Iris pigment epithelial cell (primary cell): ENCODE measurements around the gene RNF26.
A peak's percentile ranks its signal among the peaks of the same experiment; 100 is the strongest.

Experiments used
- DNase-seq: peaks from one replicate; pipeline ENCODE4 v3.0.0-alpha.2; 2011; ENCODE audit warnings: low read depth

Gene RNF26

DNA sequence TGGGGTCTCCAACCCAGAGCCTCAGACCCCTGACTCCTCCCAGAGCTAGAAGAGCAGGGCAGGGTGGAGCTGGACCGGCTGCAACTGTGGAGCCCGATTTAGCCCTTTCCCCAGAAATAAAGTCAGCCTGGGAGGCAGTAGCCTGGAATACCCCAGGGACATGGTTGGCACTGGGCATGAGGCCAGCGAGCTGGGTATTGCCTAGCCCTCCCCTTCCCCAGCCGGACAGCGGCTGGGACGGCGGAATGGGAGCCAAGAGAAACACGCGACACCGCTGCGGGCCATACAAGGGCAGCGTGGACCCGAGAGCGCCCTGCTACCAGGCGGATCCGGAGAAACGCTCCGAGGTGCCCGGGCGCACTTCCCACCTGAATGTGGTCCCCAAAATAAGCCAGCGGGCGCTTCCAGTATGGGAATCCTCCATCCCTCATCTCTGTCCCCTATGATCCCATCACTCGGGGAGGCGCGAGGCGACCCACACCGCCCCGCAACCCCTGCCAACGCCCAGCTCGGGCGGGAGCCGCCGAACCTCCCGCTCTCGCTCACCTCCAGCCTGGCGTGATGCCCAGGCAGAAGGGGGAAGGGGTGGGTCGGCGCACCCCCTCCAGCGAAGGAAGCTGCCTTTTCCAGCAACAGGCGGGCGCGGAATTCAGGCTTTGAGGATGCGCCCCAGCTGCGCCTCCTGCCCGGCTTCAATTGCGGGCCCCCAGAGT, 18.2 kb upstream of the RNF26 start:
- DNase-seq: no peak

DNA sequence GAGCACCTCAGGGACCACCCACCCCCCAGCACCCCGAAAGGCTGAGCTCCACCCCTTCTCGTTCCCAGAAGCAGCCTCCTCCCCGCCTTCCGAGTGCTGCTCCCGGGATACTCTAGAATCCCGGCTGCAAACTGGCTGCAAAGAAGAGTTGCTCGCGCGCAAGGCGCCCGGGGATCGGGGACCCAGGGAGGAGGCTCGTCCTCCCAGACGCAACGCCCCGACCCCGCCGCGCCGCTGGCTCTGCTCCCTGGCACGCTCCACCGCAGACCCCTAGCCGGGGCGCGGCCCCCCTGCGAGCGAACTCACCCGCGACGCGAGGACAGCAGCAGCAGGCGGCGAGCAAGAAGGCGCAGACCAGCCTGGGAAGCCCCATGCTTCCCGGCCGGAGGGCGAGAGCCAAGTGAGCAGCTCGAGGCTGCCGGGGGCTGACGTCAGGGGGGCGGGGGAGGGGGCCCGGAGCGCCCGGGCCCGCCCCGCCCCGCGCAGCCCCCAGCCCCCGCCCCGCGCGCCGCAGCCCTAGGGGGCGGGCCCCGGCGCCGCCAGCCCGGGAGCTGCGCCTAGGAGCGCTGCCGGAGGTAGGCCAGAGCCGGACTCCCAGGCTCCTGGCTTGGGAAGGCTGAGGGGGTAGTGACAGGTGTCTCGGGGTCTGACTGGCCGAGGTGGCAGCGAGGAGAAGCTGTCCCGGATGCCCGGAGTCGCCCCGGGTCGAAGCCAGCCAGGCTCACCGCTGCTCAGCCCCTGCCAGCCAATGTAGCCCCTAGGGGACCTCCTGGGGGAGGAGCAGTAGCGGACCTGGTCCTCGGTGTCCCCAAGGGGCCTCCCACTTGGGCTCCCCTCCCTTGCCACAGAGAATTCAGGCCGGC, 17.4 kb upstream of the RNF26 start, which contains the start of gene MCAM:
MCAM (minus strand) TSS at position 402 of the 863 bp plus-strand sequence; CDS start at position 373, 29 bp downstream.
- DNase-seq: peak; percentile 52

DNA sequence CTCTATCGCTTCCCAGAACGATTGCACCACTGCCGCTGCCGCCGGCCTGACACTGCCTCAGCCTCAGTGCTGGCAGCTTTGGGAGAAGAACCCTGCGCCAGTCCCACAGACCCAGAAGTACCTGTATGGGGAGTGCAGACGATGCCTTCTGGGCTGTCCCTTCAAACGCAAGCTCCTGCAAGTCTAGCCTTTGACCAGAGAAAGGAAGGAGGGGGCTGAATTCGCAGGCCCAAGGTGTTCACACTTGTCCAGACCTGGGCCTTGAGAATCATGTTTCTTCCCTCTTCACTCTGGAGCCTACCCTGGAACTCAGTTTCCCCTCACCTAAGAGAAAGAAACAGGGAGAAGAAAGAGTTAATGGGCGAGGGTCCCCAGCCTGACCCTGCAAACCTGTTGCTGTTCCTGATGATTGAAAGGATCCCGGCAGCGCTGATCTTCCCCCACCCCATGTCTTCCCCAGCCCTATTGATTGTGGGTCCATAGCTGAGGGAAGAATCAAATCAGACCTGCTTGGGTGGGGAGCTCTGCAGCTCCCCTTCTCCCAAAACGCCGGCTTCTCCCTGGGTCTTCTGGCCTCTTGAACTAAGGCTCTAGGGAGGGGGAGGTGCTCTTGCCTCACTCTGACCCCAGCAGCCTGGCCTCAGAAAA, 16.6 kb upstream of the RNF26 start:
- no peak for DNase-seq

- peak; percentile 89 for DNase-seq
Measured at GRCh38 chr11:119318240-119319135, 15.8 kb upstream of the RNF26 start.

GRCh38 chr11:119319136-119319699, 15.1 kb upstream of the RNF26 start:
- DNase-seq: no peak

GRCh38 chr11:119319700-119320239, 14.6 kb upstream of the RNF26 start:
- no peak for DNase-seq

DNA sequence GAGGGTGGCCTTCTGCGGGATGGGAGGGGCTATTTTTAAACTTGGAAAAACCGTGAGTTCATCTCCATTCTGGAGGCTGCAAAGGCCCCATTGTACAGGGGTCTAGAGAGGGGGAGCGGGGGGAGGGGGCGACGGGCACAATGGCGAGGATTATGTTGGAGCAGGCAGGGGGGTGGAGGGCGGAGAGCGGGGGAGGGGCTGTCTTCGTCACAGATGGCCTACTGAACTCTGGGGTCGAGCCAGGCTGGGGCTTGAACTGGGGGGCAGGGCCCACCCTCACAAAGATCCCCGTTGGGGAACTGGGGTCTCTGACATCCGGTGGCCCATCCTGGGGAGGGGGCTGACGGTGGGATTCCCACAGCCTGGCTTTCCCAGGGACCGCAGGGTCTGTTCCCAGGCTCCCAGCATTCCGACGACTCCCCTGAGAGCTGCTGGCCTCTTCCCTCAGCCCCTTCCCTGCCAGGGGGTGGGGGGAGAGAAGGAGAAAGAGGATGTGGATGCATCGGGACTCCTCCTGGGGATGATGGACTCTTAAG, 14.0 kb upstream of the RNF26 start:
- no peak for DNase-seq

DNA sequence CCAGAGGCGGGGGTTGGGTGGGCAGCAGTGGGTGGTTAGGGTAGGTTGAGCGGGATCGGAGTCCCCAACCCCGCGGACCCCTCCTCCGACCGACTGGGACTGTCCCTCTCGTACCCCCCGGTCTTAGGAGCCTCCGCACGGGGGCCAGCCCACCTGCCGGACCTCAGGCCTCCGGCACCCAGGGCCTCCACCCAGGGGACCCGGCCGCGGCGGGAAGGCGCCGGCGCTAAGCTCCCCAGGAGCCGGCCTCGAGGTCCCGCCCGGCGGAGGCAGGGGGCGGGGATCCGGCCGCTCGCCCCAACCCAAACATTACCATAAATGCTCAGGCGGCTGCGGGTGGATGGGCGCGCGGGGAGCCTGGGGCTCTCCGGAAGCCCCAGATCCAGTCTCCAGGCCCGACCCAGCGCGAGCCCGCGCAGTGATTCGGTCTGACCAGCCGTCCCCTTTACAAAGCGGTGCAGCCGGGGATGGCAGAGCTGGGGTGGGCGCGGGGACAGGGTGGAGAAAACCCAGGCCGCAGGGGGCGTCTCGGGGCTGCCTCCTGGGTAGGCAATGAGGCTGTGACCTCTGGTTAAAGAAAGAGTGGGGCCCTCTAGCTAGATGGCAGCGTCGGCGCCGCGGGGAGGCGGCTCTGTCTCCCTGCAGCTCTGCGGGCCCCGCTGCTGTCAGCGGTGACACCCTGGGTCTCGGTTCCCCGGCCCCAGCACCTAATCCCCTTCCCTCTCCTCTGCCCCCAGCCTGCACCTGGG, 13.4 kb upstream of the RNF26 start:
- DNase-seq: peak; percentile 86

DNA sequence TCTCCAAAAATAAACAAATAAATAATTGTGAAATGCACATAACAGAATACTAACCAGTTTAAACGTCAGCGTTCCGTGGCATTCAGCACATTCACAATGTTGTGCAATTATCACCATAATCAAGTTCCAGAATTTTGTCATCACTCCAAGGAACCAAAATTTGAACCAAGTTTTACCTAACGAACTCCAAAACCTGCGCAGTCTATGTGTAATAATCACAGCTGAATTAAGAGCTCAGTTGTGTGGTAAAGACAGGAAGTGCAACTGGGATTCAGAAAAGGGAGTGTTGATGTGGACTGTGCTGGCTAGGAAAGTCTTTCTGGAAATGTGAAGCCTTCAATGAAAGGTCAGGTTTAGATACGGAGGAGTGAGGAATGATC, 12.0 kb upstream of the RNF26 start:
- no peak for DNase-seq

DNA sequence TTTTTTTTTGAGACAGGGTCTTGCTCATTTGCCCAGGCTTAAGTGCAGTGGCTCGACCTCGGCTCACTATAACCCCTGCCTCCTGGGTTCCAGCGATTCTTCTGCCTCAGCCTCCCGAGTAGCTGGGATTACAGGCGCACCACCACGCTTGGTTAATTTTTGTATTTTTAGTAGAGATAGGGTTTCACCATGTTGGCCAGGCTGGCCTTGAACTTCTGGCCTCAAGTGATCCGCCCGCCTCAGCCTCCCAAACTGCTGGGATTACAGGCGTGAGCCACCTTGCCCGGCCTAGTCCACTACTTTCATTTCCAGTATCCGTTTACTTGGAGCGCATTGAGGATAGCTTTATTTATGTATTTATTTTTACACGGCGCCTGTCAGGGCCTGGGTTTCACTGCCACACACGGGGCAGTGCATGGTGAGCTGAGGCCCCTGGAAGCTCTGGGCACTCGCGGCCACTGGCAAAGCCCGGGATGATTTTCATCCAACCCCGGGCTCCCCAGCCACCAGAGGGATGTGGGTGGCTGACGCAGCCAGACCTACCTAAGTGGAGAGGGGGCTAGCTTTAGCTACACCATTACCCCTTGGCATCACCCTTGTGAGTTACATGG, 11.3 kb upstream of the RNF26 start:
- no peak for DNase-seq

- DNase-seq: peak; percentile 58
Measured at GRCh38 chr11:119323532-119324033, 10.7 kb upstream of the RNF26 start.

DNA sequence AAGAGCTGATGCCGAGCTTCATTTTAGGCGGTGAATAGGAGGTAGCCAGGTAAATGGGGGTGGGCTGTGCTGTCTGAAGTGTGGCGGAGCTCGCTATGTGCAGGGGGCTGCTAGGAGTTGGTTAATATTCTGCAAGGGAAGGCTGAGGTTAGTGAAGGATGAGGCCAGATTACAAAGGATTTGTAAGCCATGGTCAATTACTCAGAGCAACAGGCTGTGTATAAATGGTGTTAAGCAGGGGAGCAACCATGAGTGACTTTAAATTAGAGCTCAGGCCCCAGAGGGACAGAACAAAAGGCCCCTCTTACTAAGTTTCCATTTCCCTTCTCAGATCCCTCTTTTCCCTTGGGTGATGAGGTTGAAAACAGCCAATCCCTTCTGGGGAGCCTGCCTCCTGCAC, 10.1 kb upstream of the RNF26 start:
- DNase-seq: no peak

GRCh38 chr11:119329320-119329719, 5.0 kb upstream of the RNF26 start:
- no peak for DNase-seq

DNA sequence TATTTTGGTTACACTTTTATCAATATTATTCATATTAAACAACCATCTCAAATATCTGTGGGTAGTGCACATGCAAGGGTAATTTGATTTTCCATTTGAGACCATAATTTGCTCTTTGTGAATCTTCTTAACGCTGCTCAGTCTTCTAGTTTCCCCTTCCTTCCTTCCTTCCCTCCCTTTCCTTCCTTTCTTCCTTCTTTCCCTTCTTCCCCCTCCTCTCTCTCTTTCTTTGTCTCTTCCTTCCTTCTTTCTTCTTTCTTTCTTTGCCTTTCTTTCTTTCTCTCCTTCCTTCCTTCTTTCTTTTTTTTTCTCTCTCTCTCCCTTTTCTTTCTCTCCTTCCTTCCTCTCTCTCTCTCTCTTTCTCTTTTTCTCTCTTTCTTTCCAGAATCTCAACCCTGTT, 4.1 kb upstream of the RNF26 start:
- DNase-seq: no peak

GRCh38 chr11:119332111-119332765, 2.1 kb upstream of the RNF26 start:
- no peak for DNase-seq

- DNase-seq: no peak
Measured at GRCh38 chr11:119335091-119335654, 846 bp downstream of the RNF26 start.

GRCh38 chr11:119335655-119336543, 1.6 kb downstream of the RNF26 start:
- no peak for DNase-seq
